HG02840 (cell line): Measurements from ENCODE around the gene ABCF3.

Source experiments
- ATAC-seq: cut with Tn5 transposase; IDR thresholded peaks from one replicate; pipeline ENCODE4 v1.9.1; 2021; ENCODE audit warnings: mild to moderate bottlenecking, moderate library complexity, moderate number of reproducible peaks; ENCODE audit not compliant: unreplicated experiment, low FRiP score

Gene ABCF3

DNA sequence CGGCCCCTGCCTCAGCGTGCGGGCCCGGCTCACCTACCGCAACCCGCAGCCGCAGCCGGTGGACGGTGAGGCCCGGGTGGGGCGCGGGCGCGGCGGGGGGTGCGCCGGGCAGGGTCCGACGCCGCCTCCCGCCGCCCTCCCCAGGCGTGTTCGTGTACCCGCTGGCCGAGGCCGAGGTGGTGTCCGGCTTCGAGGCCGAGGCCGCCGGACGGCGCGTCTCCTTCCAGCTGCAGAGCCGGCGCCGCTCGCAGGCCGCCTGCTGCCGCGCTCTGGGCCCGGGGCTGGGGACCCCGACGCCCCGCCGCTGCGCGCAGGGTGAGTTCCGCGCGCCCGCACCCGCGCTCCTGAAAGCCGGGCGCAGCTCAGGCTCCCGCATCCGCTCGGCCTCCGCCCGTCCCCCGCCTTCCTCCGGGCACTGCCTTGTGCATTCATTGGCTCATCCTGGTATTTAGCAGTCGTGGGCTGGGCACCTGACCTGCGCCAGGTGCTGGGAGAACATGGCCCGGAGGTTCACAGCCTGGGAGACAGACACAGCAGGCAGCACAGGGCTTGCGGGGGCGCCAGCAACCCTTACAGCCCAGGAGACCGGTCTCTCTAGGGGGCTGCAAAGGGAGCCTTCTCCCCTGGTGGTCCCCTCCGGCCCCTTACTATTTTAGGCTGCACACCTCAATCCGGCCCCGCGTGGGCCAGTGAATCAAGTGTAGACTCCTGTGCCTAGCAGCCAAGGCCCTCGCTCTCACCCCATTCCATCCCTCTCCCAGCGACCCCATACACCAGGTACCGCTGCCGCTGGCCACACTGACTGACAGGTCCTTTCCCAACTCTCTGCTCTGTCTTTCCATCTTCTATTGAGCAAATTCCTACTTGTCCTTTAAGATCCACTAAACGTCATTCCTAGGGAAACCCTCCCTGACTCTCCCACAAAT, 44.9 kb downstream of the ABCF3 start:
- no peak for ATAC-seq

GRCh38 chr3:184231671-184232070, 45.7 kb downstream of the ABCF3 start:
- ATAC-seq = no peak

DNA sequence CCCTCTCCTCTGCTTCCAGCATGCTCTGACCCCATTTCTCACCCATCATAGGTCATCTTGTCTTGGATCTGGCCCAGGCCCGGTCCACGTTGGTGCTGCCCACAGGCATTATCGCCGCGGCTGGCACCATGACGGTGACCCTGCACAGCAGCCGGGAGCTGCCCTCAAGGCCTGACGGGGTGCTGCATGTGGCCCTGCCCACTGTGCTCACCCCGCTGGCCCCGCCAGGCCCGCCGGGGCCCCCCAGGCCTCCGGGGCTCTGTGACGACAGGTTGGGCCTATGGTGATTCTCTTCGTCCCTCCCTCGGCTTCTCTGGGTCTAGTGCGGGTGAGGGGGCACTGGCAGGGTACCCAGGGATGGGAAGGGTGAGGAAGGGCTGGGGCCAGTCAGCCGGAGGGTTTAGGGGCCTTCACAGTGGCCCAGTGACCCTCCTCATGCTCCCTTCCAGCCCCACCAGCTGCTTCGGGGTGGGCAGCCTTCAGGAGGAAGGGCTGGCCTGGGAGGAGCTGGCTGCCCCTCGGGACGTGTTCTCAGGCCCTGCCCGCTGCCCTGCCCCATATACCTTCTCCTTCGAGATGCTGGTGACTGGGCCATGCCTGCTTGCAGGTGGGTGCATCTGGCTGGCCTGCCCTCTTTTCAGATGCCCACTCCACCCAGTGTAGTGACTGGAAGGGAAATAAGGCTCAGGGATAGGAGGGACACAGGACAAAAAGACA, 47.3 kb downstream of the ABCF3 start:
- no peak for ATAC-seq

- ATAC-seq = no peak
Measured at GRCh38 chr3:184234224-184234623, 48.2 kb downstream of the ABCF3 start.

DNA sequence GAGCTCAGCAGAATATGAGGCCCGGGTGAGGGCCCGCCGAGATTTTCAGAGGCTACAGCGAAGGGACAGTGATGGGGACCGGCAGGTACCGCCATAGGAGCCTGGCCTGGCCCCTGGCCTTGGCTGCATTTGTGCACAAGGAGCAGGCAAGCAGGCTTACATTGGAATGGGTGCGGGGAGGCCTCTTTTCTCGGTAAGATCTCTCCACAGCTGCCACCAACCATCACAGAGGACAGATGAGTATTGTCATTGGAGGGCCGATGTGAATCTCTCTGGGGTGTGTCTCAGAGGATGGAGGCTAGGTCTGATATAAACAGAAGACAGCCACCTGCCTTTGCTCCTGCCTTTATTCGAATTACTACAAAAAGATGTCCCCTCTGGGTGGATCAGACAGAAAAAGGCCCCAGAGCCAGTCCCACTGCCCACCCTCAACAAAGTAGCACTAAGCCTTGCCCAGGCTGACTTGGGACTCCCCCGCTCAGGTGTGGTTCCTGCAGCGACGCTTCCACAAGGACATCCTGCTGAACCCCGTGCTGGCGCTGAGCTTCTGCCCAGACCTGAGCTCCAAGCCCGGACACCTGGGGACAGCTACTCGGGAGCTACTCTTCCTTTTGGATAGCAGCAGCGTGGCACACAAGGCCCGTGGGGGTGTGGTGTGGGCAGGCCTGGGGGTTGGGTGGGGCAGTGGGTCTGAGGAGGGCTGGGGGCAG, 48.8 kb downstream of the ABCF3 start:
- no peak for ATAC-seq

GRCh38 chr3:184235381-184236032, 49.5 kb downstream of the ABCF3 start:
- no peak for ATAC-seq

DNA sequence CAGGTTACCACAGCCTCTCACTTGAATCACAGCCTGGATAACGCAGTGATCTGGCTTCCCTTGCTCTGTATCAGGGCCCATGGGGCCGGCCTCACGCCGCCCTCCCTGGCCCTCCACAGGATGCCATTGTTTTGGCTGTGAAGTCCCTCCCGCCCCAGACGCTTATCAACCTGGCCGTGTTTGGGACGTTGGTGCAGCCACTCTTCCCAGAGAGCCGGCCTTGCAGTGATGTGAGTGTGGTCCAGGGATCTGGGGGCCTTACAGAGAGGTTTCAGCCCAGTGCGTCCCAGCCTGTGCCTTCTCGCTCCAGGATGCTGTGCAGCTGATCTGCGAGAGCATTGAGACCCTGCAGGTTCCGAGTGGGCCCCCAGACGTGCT, 50.0 kb downstream of the ABCF3 start:
- no peak for ATAC-seq

DNA sequence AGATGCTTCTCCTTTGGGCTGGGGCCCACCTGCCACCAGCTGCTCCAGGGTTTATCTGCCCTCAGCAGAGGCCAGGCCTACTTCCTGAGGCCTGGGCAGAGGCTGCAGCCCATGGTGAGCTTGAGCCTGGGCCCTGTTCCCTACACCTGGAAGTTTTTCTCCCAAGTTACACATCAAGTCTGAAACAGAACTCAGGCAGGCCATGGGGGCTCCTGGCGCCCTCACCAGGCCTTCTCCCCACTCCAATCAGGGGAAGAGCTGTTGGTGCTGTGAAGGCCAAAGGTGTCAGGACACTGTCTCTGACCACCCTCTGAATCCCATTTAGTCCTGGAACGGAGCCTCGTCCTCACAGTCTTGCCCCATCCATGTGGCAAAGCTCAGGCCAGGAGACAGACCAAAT, 50.6 kb downstream of the ABCF3 start:
- no peak for ATAC-seq

GRCh38 chr3:184237211-184237610, 51.2 kb downstream of the ABCF3 start:
- ATAC-seq = no peak

GRCh38 chr3:184237807-184238206, 51.8 kb downstream of the ABCF3 start:
- no peak for ATAC-seq

GRCh38 chr3:184238246-184238818, 52.3 kb downstream of the ABCF3 start:
- ATAC-seq = no peak

- no peak for ATAC-seq
Measured at GRCh38 chr3:184239221-184239620, 53.2 kb downstream of the ABCF3 start.

DNA sequence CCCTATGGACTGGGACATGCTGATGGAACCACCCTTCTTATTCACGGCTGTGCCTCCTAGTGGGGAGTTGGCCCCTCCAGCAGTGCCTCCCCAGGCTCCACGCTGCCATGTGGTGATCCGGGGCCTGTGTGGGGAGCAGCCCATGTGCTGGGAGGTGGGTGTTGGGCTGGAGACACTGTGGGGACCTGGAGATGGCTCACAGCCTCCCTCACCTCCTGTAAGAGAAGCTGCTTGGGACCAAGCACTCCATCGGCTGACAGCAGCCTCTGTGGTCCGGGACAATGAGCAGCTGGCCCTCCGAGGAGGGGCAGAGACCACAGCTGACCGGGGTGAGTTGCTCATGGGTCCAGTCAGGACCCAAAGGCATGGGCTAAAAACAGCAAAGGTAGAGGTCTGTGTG, 53.7 kb downstream of the ABCF3 start:
- no peak for ATAC-seq

DNA sequence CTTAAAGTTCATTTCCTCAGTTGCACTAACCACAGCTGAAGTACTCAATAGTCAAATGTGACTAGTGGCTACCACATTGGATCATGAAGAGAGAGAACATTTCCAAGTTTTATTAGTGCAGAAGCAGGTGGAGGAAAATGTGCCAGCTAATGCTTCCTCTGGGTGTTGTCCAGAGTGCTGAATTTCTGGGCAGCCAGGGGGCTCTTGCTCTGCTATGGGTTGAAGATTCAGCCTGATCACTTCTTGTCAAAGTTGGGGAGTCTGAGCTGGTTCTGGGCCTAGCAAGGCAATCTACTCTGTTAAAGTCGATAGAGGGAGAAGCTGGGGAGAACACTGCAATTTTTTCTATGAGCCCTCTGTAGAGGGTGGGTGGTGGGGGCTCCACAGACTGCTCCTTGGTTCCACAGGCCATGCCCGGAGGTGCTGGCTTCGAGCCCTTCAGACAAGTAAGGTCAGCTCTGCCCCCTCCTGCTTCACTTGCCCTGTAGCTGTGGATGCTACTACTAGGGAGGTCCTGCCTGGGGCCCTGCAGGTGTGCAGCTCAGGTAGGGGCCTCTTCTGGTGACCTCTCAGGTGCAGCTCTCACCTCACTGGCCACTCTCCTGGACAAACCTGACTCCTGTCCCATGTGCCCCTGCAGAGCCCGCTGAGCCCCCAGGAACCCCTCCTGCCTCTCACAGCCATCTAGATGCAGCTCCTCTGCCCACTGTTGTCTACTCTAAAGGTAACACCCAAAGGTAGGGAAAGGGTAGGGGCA, 54.6 kb downstream of the ABCF3 start:
- ATAC-seq = no peak

- ATAC-seq = no peak
Measured at GRCh38 chr3:184241141-184241446, 55.1 kb downstream of the ABCF3 start.

DNA sequence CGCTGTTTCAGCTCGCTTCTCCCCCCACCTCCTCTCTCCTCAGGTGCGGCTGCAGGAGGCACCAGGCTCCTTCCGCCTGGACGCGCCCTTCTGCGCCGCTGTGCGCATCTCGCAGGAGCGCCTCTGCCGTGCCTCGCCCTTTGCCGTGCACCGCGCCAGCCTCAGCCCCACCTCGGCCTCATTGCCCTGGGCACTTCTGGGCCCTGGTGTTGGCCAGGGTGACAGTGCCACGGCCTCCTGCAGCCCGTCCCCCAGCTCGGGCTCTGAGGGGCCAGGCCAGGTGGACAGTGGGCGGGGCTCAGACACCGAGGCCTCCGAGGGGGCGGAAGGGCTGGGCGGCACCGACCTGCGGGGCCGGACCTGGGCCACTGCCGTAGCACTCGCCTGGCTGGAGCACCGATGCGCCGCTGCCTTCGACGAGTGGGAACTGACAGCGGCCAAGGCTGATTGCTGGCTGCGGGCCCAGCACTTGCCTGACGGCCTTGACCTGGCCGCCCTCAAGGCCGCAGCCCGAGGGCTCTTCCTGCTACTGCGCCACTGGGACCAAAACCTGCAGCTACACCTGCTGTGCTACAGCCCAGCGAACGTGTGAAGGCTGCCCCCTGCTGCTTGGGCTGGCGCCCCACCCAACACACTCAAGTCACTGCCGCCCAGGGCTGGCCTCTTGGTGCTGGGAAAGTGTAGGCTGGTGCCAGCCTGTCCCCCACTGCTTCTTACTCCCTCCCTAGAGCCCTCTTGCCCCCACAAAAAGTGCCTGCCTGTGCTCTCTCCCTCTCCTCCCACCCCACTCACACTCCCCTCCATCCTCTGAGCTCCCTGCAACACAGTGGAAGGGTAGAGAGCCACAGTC, 55.7 kb downstream of the ABCF3 start:
- ATAC-seq = no peak

DNA sequence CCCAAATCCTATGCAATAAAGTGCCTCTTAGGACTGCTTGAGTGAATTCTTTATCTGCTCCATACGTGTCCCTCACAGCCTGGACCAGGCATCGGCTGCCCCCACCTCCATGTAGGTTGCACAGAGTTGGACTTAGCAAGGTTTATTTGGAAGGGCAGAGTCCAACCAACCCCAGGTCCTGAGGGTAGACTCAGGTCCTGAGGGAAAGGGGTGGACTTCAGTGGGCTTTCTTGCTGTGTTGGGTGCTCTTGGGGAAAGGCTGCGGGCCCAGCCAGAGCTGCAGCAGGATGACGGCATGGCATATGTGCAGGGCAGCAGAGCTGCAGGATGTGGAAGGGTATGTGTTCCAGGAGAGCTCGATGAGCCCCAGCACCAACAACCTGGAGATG, 56.3 kb downstream of the ABCF3 start:
- ATAC-seq = no peak
